ENCODE data around the gene DCAF11.

DCAF11 gene

GRCh38 chr14:24121210-24121609 is 6.6 kb downstream of the DCAF11 start:
- DNase-seq (ENCODE audit: low read depth): no peak

GRCh38 chr14:24122416-24122815 is 7.8 kb downstream of the DCAF11 start:
- DNase-seq (ENCODE audit: low read depth): no peak

DNA sequence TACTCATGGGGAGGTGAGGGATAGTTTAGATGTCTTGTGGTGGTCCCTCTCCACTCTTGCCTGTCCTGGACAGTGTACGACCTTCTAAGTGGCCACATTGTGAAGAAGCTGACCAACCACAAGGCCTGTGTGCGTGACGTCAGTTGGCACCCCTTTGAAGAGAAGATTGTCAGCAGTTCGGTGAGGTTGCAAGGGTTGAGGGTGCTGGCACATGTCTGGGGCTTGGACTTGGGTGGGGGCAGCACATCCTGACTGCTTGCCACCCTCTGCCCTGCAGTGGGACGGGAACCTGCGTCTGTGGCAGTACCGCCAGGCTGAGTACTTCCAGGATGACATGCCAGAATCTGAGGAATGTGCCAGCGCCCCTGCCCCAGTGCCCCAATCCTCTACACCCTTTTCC is 8.3 kb downstream of the DCAF11 start:
- no peak for DNase-seq (ENCODE audit: low read depth)

GRCh38 chr14:24123424-24124417 is 9.1 kb downstream of the DCAF11 start:
- DNase-seq (ENCODE audit: low read depth): no peak

GRCh38 chr14:24126939-24127338 is 12.4 kb downstream of the DCAF11 start:
- no peak for DNase-seq (ENCODE audit: low read depth)

GRCh38 chr14:24127673-24128072 is 13.1 kb downstream of the DCAF11 start:
- no peak for DNase-seq (ENCODE audit: low read depth)

GRCh38 chr14:24129410-24129998 is 14.9 kb downstream of the DCAF11 start:
- DNase-seq (ENCODE audit: low read depth): no peak

DNA sequence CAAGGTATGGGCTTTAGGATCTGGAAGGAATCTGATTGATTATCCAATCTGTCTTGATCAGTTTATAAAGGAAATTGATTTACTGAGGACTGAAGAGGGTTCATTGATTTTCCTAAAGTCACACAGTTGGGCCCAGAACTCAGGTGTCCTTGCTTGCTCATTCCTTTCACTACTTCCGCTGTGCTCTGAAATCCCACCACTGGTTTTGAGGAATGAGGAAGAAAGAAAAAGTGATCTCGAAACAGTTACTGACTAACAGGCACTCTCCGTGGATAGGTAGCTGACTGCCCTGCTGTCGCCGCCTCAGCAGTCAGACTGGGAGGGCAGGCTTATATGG is 15.8 kb downstream of the DCAF11 start, which contains the start of gene FITM1:
TSS of gene FITM1 (plus strand) at position 280 of the 337 bp plus-strand sequence. CDS start 905 bp downstream, outside the sequence.
- DNase-seq (ENCODE audit: low read depth): no peak

DNA sequence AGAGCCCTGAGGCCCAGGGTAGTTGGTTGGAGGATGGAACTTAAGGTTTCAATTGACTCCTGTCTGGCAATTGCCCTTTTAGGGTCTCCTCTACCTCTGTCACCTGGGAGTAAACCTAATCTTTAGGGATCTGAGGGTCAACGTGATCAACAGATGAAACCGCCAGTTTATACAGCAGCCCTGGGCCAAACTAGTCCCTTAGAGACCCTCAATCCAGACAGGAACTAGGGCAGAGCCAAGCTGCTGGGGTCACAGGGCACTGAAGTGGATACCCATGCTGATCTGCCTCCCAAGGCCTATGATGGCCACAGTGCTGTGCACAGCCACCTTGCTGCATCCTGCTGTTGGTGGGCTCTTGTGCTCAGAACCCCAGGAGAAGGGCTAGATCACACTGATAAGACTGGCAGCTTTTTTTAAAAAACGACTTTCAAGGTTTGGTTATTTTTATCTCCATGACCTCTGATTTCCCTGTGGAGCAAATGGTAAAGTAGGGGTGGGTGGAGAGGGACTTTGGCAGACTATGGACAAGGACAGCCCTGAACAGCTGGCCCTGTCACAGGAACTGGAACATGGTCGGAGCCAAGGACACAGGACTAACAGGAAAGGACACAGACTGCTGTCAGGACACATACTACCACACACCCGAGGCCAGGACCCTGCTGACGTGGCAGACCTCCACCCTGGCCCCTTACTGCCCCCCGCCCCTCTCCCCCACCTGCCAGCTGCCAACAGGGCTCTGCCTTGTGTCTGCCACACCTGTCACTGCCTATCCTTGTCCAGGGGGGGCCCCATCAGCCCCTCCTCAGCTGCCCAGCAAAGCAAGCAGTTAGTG is 16.4 kb downstream of the DCAF11 start:
- DNase-seq (ENCODE audit: low read depth): no peak

DNA sequence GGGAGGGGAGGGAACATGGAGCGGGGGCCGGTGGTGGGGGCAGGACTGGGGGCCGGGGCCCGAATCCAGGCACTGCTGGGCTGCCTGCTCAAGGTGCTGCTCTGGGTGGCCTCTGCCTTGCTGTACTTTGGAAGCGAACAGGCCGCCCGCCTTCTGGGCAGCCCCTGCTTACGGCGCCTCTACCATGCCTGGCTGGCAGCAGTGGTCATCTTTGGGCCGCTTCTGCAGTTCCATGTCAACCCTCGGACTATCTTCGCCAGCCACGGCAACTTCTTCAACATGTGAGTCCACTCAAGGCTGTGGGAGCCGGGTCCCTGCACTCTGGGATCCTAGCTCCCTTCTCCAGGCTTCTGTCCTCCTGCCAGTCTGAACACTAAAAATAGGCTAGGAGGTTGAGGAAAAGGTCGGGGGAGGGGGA is 17.0 kb downstream of the DCAF11 start:
- DNase-seq (ENCODE audit: low read depth): no peak

GRCh38 chr14:24132061-24132685 is 17.6 kb downstream of the DCAF11 start:
- no peak for DNase-seq (ENCODE audit: low read depth)

DNA sequence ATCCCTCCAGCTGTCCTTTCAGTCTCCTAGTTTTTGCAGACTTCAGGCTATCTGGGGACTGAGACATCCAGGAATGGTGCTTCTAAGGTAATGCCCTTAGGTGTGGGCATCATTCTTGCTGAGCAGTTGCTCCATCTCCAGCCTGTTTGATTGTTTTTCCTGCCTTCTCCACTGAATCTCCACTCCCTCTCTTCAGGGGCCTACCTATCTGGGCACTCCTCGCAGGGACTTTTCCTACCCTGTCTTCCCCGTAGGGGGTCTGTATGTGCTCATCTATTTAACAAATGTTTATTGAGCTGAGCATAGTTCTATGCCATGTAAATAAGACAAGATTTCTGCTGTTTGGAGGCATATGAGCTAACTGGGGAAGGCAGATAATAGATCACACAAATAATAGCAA is 18.4 kb downstream of the DCAF11 start:
- DNase-seq (ENCODE audit: low read depth): no peak

GRCh38 chr14:24133735-24134134 is 19.2 kb downstream of the DCAF11 start:
- no peak for DNase-seq (ENCODE audit: low read depth)

GRCh38 chr14:24135584-24135833 is 20.9 kb downstream of the DCAF11 start:
- DNase-seq (ENCODE audit: low read depth): no peak

DNA sequence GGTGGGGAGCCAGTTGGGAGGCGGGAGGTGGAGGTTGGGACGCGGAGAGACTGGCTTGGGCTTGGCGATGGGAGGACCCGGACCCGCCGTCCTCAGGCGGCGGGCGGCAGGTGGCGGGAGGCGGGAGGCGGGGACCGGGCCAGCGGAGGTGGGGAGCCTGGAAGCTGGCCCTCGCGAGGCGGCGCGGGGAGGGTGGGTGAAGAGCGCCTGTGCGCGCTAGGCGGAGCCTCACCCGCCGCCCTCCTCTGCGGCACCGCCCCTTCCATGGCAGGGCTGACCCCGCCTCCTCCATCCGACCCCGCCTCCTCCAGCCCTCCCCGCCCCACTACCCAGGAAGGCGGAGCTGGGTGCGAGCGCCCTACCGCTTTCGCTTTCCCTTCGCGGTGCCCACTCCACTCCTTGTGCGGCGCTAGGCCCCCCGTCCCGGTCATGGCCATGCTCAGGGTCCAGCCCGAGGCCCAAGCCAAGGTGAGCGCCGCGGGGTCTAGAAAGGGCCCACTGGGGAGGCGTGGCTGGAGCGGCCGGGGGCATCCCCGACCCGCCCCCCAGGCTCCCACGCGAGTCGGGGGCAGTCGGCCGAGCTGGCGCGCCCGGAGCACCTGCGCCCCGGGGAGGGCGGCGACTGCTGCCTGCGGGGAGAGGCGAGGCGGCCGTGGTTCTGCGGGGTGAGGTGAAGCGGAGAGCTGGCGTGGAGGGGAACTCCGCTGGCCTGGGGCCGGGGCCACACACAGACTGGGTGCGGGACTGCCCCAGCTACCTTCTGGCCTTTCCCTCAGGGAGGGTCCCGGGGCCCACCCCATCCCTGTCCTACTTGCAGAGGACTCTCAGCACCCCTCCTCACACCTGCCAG is 21.5 kb downstream of the DCAF11 start, which contains the start of gene PSME1:
TSS of gene PSME1 (plus strand) at position 361 of the 850 bp plus-strand sequence. CDS start at position 430, 69 bp downstream.
- DNase-seq (ENCODE audit: low read depth): peak; percentile 89

DNA sequence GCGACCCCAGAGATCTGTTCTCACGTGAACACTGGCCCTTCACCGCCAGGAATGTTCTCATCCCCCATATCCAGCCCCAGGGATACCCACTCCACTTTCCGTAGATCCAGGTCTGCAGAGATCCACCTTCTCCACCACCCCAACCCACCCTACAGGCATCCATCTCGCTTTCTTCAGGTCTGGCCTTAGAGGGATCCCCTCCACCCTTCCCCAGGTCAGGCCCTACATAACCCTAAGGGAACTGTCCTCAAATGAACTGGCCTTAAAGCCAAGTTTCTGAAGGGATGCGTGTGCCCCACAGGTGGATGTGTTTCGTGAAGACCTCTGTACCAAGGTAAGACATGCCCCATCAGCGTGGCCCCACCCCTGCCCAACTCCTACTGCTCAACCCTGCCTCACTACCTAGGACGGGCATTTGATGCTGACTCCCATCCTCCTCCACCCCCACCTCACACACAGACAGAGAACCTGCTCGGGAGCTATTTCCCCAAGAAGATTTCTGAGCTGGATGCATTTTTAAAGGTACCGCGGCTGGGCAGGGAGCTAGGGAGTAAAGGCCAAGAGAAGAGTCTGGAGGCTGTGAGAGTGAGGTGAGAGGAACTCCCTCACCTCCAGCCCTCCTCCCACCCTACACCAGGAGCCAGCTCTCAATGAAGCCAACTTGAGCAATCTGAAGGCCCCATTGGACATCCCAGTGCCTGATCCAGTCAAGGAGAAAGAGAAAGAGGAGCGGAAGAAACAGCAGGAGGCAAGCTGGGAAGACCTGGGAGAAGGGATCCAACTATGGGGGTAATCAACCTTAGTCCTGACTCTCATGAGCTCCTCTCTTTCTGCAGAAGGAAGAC is 22.3 kb downstream of the DCAF11 start:
- DNase-seq (ENCODE audit: low read depth): no peak

GRCh38 chr14:24137529-24138395 is 23.2 kb downstream of the DCAF11 start:
- no peak for DNase-seq (ENCODE audit: low read depth)

DNA sequence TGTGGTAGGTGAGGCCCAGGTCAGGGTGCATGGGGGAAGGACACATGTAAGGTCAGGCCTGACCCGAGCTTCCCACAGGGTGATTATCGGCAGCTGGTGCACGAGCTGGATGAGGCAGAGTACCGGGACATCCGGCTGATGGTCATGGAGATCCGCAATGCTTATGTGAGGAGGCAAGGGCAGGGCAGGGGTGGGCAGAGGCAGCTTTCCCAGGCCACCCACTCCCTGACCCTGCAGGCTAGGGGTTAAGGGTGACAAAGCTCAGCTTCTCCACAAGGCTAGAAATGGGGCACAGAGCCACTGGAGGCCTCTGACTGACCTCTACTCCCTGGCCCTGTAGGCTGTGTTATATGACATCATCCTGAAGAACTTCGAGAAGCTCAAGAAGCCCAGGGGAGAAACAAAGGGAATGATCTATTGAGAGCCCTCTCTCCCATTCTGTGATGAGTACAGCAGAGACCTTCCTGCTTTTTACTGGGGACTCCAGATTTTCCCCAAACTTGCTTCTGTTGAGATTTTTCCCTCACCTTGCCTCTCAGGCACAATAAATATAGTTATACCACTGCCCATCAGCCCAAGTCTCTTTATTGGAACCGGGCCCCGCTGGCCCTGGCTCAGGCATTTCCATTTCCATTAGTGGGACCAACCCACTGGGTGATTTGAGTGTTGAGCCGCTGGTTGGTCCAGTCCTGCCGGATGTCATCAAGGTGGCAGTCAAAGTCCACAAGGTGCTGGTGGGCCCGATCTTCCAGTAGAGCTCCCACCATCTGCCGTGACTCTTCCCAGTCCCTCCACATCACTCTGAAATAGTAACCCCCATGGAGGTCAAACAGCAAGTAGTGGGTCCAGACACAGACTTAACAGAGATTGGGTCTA is 24.1 kb downstream of the DCAF11 start:
- DNase-seq (ENCODE audit: low read depth): no peak
